OCI-LY1 (cell line): ENCODE data around the gene CMTM4.

Source experiments
- H2AFZ ChIP-seq: fragments of 200-600 bp; sonication (generic), shearing (Covaris generic); 2 replicates; pipeline ENCODE4 v1.6.0; 2014; ENCODE audit warnings: antibody characterized with exemption, mild to moderate bottlenecking, low read length
- H3F3A ChIP-seq: fragments of 200-600 bp; sonication (generic), shearing (Covaris generic); 2 replicates; pipeline ENCODE4 v1.6.0; 2014; ENCODE audit warnings: mild to moderate bottlenecking, antibody characterized with exemption, low read length, moderate library complexity; ENCODE audit not compliant: insufficient read depth
- H3K27ac ChIP-seq: fragments of 200-600 bp; sonication (generic); 2 replicates; pipeline ENCODE4 v1.5.1; 2014; ENCODE audit warnings: low read length, mixed run types, mild to moderate bottlenecking, low read depth; ENCODE audit not compliant: poor library complexity, severe bottlenecking
- H3K27me3 ChIP-seq: fragments of 200-600 bp; sonication (generic); 2 replicates; pipeline ENCODE4 v1.6.0; 2014; ENCODE audit warnings: antibody characterized with exemption, mild to moderate bottlenecking, low read length, moderate library complexity; ENCODE audit not compliant: insufficient read depth
- H3K36me3 ChIP-seq: fragments of 200-600 bp; sonication (generic); 2 replicates; pipeline ENCODE4 v1.6.1; 2014; ENCODE audit warnings: mild to moderate bottlenecking, antibody characterized with exemption, low read length, moderate library complexity, mixed read lengths; ENCODE audit not compliant: insufficient read depth
- H3K4me1 ChIP-seq: fragments of 200-600 bp; sonication (generic); 2 replicates; pipeline ENCODE4 v1.5.1; 2014; ENCODE audit warnings: mild to moderate bottlenecking, low read length, moderate library complexity; ENCODE audit not compliant: insufficient read depth, severe bottlenecking
- H3K4me2 ChIP-seq: fragments of 200-600 bp; sonication (generic), shearing (Covaris generic); 2 replicates; pipeline ENCODE4 v1.6.1; 2014; ENCODE audit warnings: low read length
- H3K4me3 ChIP-seq: fragments of 200-600 bp; sonication (generic); 2 replicates; pipeline ENCODE4 v1.5.1; 2014; ENCODE audit warnings: low read length, low read depth, mild to moderate bottlenecking, mixed read lengths; ENCODE audit not compliant: poor library complexity, severe bottlenecking
- H3K79me2 ChIP-seq: fragments of 200-600 bp; shearing (Covaris generic); 2 replicates; pipeline ENCODE4 v1.6.1; 2016; ENCODE audit warnings: mixed run types, low read length, mixed read lengths; ENCODE audit not compliant: insufficient read depth
- H3K9ac ChIP-seq: fragments of 200-600 bp; sonication (generic), shearing (Covaris generic); 2 replicates; pipeline ENCODE4 v1.6.1; 2014; ENCODE audit warnings: mild to moderate bottlenecking, low read length, mixed read lengths
- H3K9me2 ChIP-seq: fragments of 200-600 bp; sonication (generic), shearing (Covaris generic); 2 replicates; pipeline ENCODE4 v1.6.1; 2014; ENCODE audit warnings: low read depth, mild to moderate bottlenecking, low read length, mixed read lengths
- H3K9me3 ChIP-seq: fragments of 200-600 bp; shearing (Covaris generic); 2 replicates; pipeline ENCODE4 v1.6.1; 2014; ENCODE audit warnings: low read length, mixed read lengths
- H4K20me1 ChIP-seq: fragments of 200-600 bp; sonication (generic), shearing (Covaris generic); 2 replicates; pipeline ENCODE4 v1.6.0; 2016; ENCODE audit warnings: mild to moderate bottlenecking, low read length; ENCODE audit not compliant: insufficient read depth
- EZH2 ChIP-seq: fragments of 200-600 bp; sonication (generic), shearing (Covaris generic); IDR thresholded peaks from 2 replicates; pipeline ENCODE4 v1.8.0; 2017; ENCODE audit warnings: borderline replicate concordance, mixed run types, mild to moderate bottlenecking, antibody characterized with exemption, low read length, moderate library complexity, mixed read lengths
- TF ChIP-seq, protein P1 (sequence below): fragments of 200-600 bp; sonication (generic), shearing (Covaris generic); IDR thresholded peaks from 2 replicates; pipeline ENCODE4 v1.5.1; 2017; ENCODE audit warnings: mild to moderate bottlenecking, antibody characterized with exemption, low read length, moderate library complexity, mixed read lengths

CMTM4 gene

DNA sequence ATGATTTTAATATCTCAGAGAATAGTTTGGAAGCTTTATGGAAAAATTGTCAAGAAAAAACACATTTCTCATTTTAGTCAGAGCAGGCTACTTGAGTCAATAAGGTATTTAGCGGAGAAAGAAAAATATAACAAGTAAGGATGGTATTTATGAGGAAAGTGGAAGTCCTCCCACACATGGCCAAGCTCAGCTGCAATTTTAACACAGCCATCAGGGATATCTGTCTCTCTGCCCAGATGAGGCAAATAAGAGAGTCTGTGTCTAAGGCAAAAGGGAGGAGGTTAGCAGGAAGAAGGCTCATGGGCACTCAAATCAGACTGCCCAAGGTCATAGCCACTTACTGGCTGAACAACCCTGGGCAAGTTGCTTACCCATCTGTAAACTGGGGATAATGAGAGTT is 122.5 kb downstream of the CMTM4 start:
- no peaks in the 10 kb centered on the region for H3K4me1 ChIP-seq
- no peaks in the 10 kb centered on the region for H3K79me2 ChIP-seq
- H3K27ac ChIP-seq = no peak overlapping the region
- H3K4me3 ChIP-seq = no peak overlapping the region
- H3K27me3 ChIP-seq = no peaks in the 10 kb centered on the region
- H4K20me1 ChIP-seq = no peaks in the 10 kb centered on the region
- H3K9me2 ChIP-seq = no peaks in the 10 kb centered on the region
- no peaks in the 10 kb centered on the region for H3K9me3 ChIP-seq
- H3K36me3 ChIP-seq = no peaks in the 10 kb centered on the region
- no peak for TF ChIP-seq EZH2
- TF ChIP-seq, protein P1, sequence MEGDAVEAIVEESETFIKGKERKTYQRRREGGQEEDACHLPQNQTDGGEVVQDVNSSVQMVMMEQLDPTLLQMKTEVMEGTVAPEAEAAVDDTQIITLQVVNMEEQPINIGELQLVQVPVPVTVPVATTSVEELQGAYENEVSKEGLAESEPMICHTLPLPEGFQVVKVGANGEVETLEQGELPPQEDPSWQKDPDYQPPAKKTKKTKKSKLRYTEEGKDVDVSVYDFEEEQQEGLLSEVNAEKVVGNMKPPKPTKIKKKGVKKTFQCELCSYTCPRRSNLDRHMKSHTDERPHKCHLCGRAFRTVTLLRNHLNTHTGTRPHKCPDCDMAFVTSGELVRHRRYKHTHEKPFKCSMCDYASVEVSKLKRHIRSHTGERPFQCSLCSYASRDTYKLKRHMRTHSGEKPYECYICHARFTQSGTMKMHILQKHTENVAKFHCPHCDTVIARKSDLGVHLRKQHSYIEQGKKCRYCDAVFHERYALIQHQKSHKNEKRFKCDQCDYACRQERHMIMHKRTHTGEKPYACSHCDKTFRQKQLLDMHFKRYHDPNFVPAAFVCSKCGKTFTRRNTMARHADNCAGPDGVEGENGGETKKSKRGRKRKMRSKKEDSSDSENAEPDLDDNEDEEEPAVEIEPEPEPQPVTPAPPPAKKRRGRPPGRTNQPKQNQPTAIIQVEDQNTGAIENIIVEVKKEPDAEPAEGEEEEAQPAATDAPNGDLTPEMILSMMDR = no peak
- H3F3A ChIP-seq = no peaks in the 10 kb centered on the region
- no peak overlapping the region for H3K4me2 ChIP-seq
- no peak overlapping the region for H2AFZ ChIP-seq
- no peak overlapping the region for H3K9ac ChIP-seq

DNA sequence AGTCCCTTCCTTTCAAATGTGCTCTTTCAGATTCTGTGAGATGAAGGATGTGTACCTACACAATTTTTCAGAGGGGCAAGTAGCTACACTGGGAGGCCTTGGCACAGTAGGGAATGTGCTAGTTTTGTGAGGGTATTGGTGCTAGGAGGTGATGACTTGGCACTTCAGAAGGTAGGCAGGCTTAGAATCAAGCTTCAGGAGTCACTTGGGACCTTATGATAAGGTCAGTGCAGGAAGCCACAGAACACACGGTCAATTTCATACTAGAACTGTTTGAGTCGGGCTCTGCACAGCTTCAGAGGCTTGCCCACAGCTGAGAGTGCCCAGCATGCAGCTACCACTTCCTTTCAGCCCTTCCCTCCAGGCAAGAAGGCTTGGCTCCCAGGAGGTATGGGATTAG is 124.2 kb downstream of the CMTM4 start:
- H2AFZ ChIP-seq = no peak overlapping the region
- no peak overlapping the region for H3K27ac ChIP-seq
- H4K20me1 ChIP-seq = no peaks in the 10 kb centered on the region
- H3K79me2 ChIP-seq = no peaks in the 10 kb centered on the region
- no peaks in the 10 kb centered on the region for H3K9me2 ChIP-seq
- 0 out of 2 replicates have a peak, but pooled peaks cover 6% of the 10 kb centered on the region for H3K36me3 ChIP-seq
- no peak overlapping the region for H3K9ac ChIP-seq
- no peaks in the 10 kb centered on the region for H3K4me1 ChIP-seq
- H3F3A ChIP-seq = no peaks in the 10 kb centered on the region
- H3K4me3 ChIP-seq = no peak overlapping the region
- no peak overlapping the region for H3K4me2 ChIP-seq
- no peaks in the 10 kb centered on the region for H3K9me3 ChIP-seq
- H3K27me3 ChIP-seq = no peaks in the 10 kb centered on the region
- TF ChIP-seq EZH2 = no peak
- TF ChIP-seq, protein P1 = no peak

DNA sequence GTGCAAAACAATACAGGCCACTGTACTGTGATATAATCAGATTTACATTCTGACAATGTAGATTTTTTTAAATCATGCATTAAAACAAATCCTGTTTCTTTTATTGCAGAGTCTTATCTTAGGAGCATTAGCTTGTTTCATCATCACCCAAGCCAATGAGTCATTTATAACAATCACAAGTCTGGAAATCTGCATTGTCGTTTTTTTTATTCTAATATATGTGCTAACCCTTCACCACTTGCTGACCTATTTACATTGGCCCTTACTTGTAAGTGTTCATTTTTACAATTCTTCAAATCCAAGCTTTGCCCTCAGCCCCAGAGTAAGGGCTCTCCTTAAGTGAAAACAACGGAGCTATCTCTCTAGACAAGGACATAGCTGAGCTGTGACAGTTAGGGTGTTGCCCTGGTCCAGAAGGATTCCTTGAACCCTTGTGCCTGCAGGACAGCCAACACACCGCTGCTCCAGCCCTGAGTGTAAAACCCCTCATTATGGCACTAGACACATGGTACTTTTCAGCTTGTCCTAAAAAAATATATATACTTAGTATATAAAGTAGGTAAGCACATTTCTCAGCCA is 126.6 kb downstream of the CMTM4 start:
- Histone ChIP-seq H3K27me3 (no peaks in the 10 kb centered on the region), H2AFZ (no peak overlapping the region), H3K4me2 (no peak overlapping the region)

More for the DNA sequence above, 126.6 kb downstream of the CMTM4 start:
- Histone ChIP-seq H4K20me1 (no peaks in the 10 kb centered on the region), H3F3A (no peaks in the 10 kb centered on the region), H3K79me2 (no peaks in the 10 kb centered on the region), H3K9me2 (no peaks in the 10 kb centered on the region), H3K36me3 (peaks cover 28% of the 10 kb centered on the region), H3K4me3 (no peak overlapping the region), H3K9me3 (no peaks in the 10 kb centered on the region), H3K27ac (no peak overlapping the region), H3K9ac (no peak overlapping the region), H3K4me1 (no peaks in the 10 kb centered on the region)
- no peak for TF ChIP-seq EZH2
- TF ChIP-seq, protein P1 = no peak
